SK-N-SH (cell line): ENCODE data around the gene NLGN1. TPM values are rescaled to one million over a fixed set of nuclear protein-coding genes. Genes with fewer than 3 reads are reported as not detected.
A peak's percentile ranks its signal among the peaks of the same experiment; 100 is the strongest.

Source experiments
- CTCF ChIA-PET: fragments of 300-600, 350-600 bp; formaldehyde crosslinking; extraction: SDS; loops from one replicate; lab custom pipeline; 2021; lab: Yijun Ruan, JAX
- POLR2A ChIA-PET: fragments of 350-600 bp; sonication (Branson Sonifier 250); formaldehyde crosslinking; extraction: SDS; loops from one replicate; lab custom pipeline; 2020; ENCODE audit warnings: antibody characterized with exemption, inconsistent platforms; lab: Yijun Ruan, JAX
- DNase-seq: peaks from one replicate; pipeline ENCODE4 v3.0.0; 2012
- H2AFZ ChIP-seq: fragments of 200-600 bp; sonication (generic); 2 replicates; pipeline ENCODE4 v1.8.1; 2016; ENCODE audit warnings: antibody characterized with exemption, mild to moderate bottlenecking, low read depth
- H3F3A ChIP-seq: fragments of 200-600 bp; sonication (generic); replicated peaks from 2 replicates; pipeline ENCODE3; 2016; ENCODE audit warnings: antibody characterized with exemption, mild to moderate bottlenecking; ENCODE audit not compliant: insufficient read depth
- H3K27ac ChIP-seq, 2 experiments: fragments of 200-500 bp in 1 of 2; fragments of 200-600 bp in 1 of 2; sonication (Bioruptor generic) in 1 of 2; sonication (generic), shearing (Covaris generic) in 1 of 2; 2 replicates each; pipeline versions ENCODE4 v1.5.1 to v1.6.1; 2014 to 2016; ENCODE audit warnings: low read depth in 2 of 2, inconsistent platforms in 1 of 2, low read length in 1 of 2, mild to moderate bottlenecking in 1 of 2, mixed read lengths in 1 of 2
- H3K27me3 ChIP-seq: fragments of 200-600 bp; sonication (generic), shearing (Covaris generic); 2 replicates; pipeline ENCODE4 v1.6.1; 2016; ENCODE audit warnings: mixed run types; ENCODE audit not compliant: insufficient read depth
- H3K36me3 ChIP-seq, 2 experiments: fragments of 200-500 bp in 1 of 2; fragments of 200-600 bp in 1 of 2; sonication (Bioruptor generic) in 1 of 2; sonication (generic) in 1 of 2; replicated peaks in 1 of 2; 2 replicates each; pipeline versions ENCODE3 to v1.5.1; 2014 to 2016; ENCODE audit warnings: low read length in 1 of 2, mild to moderate bottlenecking in 1 of 2; ENCODE audit not compliant: insufficient read depth in 2 of 2, control insufficient read depth in 1 of 2
- H3K4me1 ChIP-seq, 2 experiments: fragments of 200-500 bp in 1 of 2; fragments of 200-600 bp in 1 of 2; sonication (Bioruptor generic) in 1 of 2; sonication (generic), shearing (Covaris generic) in 1 of 2; 2 replicates each; pipeline versions ENCODE4 v1.5.1 to v1.6.1; 2014 to 2016; ENCODE audit warnings: low read depth in 1 of 2, low read length in 1 of 2, mixed run types in 1 of 2; ENCODE audit not compliant: insufficient read depth in 2 of 2, control insufficient read depth in 1 of 2
- H3K4me2 ChIP-seq: fragments of 200-600 bp; sonication (generic), shearing (Covaris generic); 2 replicates; pipeline ENCODE4 v1.6.1; 2017; ENCODE audit warnings: mixed run types
- H3K4me3 ChIP-seq, 2 experiments: fragments of 200-500 bp in 1 of 2; fragments of 200-600 bp in 1 of 2; sonication (Bioruptor generic) in 1 of 2; sonication (generic), shearing (Covaris generic) in 1 of 2; 2 replicates each; pipeline versions ENCODE4 v1.5.1 to v1.8.1; 2014 to 2016; ENCODE audit warnings: low read depth in 2 of 2, inconsistent platforms in 1 of 2, low read length in 1 of 2, mild to moderate bottlenecking in 1 of 2, mixed read lengths in 1 of 2, moderate library complexity in 1 of 2
- H3K79me2 ChIP-seq: fragments of 200-600 bp; sonication (generic); 2 replicates; pipeline ENCODE4 v1.8.1; 2017; ENCODE audit warnings: mild to moderate bottlenecking; ENCODE audit not compliant: insufficient read depth
- H3K9ac ChIP-seq: fragments of 200-600 bp; sonication (generic); 2 replicates; pipeline ENCODE4 v1.6.1; 2017; ENCODE audit warnings: mixed run types
- H3K9me2 ChIP-seq: fragments of 200-600 bp; sonication (generic); 2 replicates; pipeline ENCODE4 v1.6.1; 2017; ENCODE audit warnings: mixed run types
- H3K9me3 ChIP-seq: fragments of 200-600 bp; sonication (generic); 2 replicates; pipeline ENCODE4 v1.6.1; 2017; ENCODE audit warnings: mixed run types, mild to moderate bottlenecking, moderate library complexity
- H4K20me1 ChIP-seq: fragments of 200-600 bp; sonication (generic); 2 replicates; pipeline ENCODE4 v1.6.1; 2017; ENCODE audit warnings: mild to moderate bottlenecking, mixed run types; ENCODE audit not compliant: insufficient read depth
- EZH2phosphoT487 ChIP-seq: fragments of 200-600 bp; sonication (generic); IDR thresholded peaks from 2 replicates; pipeline ENCODE4 v1.6.1; 2017; ENCODE audit warnings: low read depth, mixed run types, mild to moderate bottlenecking, antibody characterized with exemption, moderate library complexity, borderline replicate concordance
- FOSL2 ChIP-seq: IDR thresholded peaks from 2 replicates; pipeline ENCODE4 v1.4.0; 2012; ENCODE audit warnings: low read depth, mild to moderate bottlenecking, moderate library complexity, borderline replicate concordance
- FOXJ3 ChIP-seq: sonication (generic); formaldehyde crosslinking; IDR thresholded peaks from 2 replicates; pipeline ENCODE4 v1.5.1; 2020; ENCODE audit warnings: mild to moderate bottlenecking, missing genetic modification reagents
- GABPA ChIP-seq: IDR thresholded peaks from 2 replicates; pipeline ENCODE4 v1.4.0; 2012; ENCODE audit warnings: low read depth, mild to moderate bottlenecking
- JUND ChIP-seq: IDR thresholded peaks from 2 replicates; pipeline ENCODE4 v1.4.0; 2012
- MXI1 ChIP-seq: IDR thresholded peaks from 2 replicates; pipeline ENCODE4 v1.6.1; 2012; ENCODE audit warnings: mild to moderate bottlenecking, low read depth, low read length, improper control_type of control experiment
- NRF1 ChIP-seq: IDR thresholded peaks from 2 replicates; pipeline ENCODE4 v1.6.1; 2012; ENCODE audit warnings: low read depth, mild to moderate bottlenecking, low read length
- POLR2AphosphoS5 ChIP-seq: IDR thresholded peaks from 2 replicates; pipeline ENCODE4 v1.6.1; 2012; ENCODE audit warnings: low read depth, low read length
- RAD21 ChIP-seq: IDR thresholded peaks from 2 replicates; pipeline ENCODE4 v1.6.1; 2012; ENCODE audit warnings: mild to moderate bottlenecking, low read length
- RCOR1 ChIP-seq: fragments of 150-350 bp; IDR thresholded peaks from 2 replicates; pipeline ENCODE4 v1.6.1; 2017; ENCODE audit warnings: antibody characterized with exemption, low read length
- RFX5 ChIP-seq: IDR thresholded peaks from 2 replicates; pipeline ENCODE4 v1.6.1; 2012; ENCODE audit warnings: mild to moderate bottlenecking, improper control_type of control experiment, low read length
- RXRA ChIP-seq: IDR thresholded peaks from 2 replicates; pipeline ENCODE4 v1.4.0; 2012; ENCODE audit warnings: low read depth, mild to moderate bottlenecking, borderline replicate concordance
- SIN3A ChIP-seq: IDR thresholded peaks from 2 replicates; pipeline ENCODE4 v1.6.1; 2012; ENCODE audit warnings: low read depth, mild to moderate bottlenecking, low read length, moderate library complexity, borderline replicate concordance
- SMC3 ChIP-seq: IDR thresholded peaks from 2 replicates; pipeline ENCODE4 v1.6.1; 2012; ENCODE audit warnings: low read depth, low read length, improper control_type of control experiment
- TAF1 ChIP-seq: IDR thresholded peaks from 2 replicates; pipeline ENCODE4 v1.6.1; 2012; ENCODE audit warnings: low read depth, mild to moderate bottlenecking, low read length, moderate library complexity, borderline replicate concordance
- TCF12 ChIP-seq: IDR thresholded peaks from 2 replicates; pipeline ENCODE4 v1.4.0; 2012
- TEAD4 ChIP-seq: IDR thresholded peaks from 2 replicates; pipeline ENCODE4 v1.4.0; 2012; ENCODE audit warnings: mild to moderate bottlenecking, borderline replicate concordance; ENCODE audit not compliant: insufficient read depth
- WGBS: methylation state at CpG from one replicate; pipeline ENCODE4 v1.1.6; 2017; ENCODE audit warnings: low lambda C conversion rate; 5-methylcytosine and 5-hydroxymethylcytosine counted together
- polyA plus RNA-seq, 3 experiments: library from polyadenylated mRNA; depleted of rRNA; stranded (reverse); fragments of >200 nt; gene quantifications; 2 replicates each; pipeline ENCODE4 v1.2.3, GENCODE V29; 2012
- TF ChIP-seq, protein P1 (sequence below): IDR thresholded peaks from 2 replicates; pipeline ENCODE4 v1.4.0; 2012; ENCODE audit warnings: low read depth
- TF ChIP-seq, protein P2 (sequence below): IDR thresholded peaks from 2 replicates; pipeline ENCODE4 v1.4.0; 2012; ENCODE audit warnings: low read depth, borderline replicate concordance
- TF ChIP-seq, protein P3 (sequence below): IDR thresholded peaks from 2 replicates; pipeline ENCODE4; 2012
- TF ChIP-seq, protein P4 (sequence below): fragments of 150-350 bp; IDR thresholded peaks from 2 replicates; pipeline ENCODE4 v1.6.1; 2017; ENCODE audit warnings: antibody characterized with exemption, low read length, low read depth, borderline replicate concordance

The NLGN1 gene
- polyA plus RNA-seq, 1 of the 3 experiments (the other 2 are of a cell fraction), result 1.5 TPM

DNA sequence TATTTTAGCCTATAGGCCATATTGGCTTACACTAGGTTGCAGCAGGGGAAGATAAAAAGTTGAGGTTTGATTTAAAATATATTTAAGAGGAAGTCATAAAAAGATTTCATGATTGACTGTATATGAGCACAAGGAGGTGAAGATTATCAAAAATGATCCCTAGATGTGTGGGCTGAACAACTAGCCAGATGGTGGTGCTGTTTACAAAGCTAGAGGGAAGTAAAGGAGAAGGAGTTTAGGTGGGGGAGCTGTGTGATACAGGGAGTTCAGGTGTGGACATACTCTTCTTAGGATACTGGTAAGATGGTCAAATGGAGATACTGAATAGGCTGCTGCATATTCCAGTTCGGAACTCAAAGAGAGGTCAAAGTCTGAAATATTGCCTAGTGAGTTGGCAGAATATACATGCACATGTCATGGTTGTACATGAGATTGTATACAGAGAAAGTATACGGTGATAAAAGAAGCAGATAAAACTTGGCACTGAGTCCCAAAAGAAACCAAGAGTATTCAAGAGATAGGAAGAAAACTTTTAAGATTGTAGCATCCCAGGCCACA, 727.8 kb downstream of the NLGN1 start (continued):
- TF ChIP-seq, protein P1, sequence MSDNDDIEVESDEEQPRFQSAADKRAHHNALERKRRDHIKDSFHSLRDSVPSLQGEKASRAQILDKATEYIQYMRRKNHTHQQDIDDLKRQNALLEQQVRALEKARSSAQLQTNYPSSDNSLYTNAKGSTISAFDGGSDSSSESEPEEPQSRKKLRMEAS, result no peak
- TF ChIP-seq TEAD4 (no peak), POLR2AphosphoS5 (no peak), FOSL2 (no peak), RAD21 (peak; percentile 92)
- TF ChIP-seq, protein P2, sequence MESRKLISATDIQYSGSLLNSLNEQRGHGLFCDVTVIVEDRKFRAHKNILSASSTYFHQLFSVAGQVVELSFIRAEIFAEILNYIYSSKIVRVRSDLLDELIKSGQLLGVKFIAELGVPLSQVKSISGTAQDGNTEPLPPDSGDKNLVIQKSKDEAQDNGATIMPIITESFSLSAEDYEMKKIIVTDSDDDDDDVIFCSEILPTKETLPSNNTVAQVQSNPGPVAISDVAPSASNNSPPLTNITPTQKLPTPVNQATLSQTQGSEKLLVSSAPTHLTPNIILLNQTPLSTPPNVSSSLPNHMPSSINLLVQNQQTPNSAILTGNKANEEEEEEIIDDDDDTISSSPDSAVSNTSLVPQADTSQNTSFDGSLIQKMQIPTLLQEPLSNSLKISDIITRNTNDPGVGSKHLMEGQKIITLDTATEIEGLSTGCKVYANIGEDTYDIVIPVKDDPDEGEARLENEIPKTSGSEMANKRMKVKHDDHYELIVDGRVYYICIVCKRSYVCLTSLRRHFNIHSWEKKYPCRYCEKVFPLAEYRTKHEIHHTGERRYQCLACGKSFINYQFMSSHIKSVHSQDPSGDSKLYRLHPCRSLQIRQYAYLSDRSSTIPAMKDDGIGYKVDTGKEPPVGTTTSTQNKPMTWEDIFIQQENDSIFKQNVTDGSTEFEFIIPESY, result no peak

DNA sequence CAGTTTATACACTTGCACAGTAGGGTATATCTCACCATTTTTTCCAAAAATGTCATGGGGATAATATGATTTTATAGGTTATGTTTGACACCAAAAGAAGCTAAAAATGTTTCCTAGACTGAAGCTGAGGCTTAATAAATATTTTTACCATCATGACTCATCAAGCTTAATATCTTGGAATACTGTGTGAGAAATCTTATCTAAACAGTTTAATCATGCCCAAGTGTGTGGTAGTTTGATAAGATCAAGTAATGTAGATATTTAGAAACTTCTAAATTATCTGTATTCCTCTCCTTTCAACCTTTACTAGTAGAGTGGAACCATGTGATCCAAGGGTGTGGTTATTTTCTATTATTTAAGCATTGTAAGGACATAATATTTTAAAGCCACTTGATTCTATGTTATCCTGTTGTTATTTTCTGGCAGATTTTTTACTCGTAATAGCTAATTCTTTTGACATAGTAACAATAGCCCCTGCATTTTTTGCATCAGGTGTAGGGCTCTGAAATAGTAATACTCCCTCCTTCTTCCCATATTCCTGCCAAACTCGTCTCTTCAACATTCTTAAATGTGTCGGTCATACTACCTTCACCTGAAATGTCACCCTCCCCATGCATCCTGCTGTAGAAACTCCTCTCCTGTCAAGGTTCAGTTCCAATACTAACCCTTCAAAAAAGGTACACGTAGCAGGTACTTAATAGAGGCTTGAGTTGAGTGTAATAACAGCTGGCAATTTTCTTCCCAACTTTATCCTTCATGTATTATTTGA, 729.6 kb downstream of the NLGN1 start:
- H3K4me1 ChIP-seq, result peaks cover 0 to 13% of the 10 kb centered on the region in 2 experiments; a peak in 2 of 4 replicates
- no peaks in the 10 kb centered on the region for H3K27me3 ChIP-seq
- H3K9me3 ChIP-seq, result no peaks in the 10 kb centered on the region
- no peaks in the 10 kb centered on the region for H3K9me2 ChIP-seq
- no peaks in the 10 kb centered on the region for H4K20me1 ChIP-seq
- POLR2A ChIA-PET, result no interaction called here
- H3F3A ChIP-seq, result no peaks in the 10 kb centered on the region
- no peaks in the 10 kb centered on the region for H3K36me3 ChIP-seq
- no peak overlapping the region for H3K9ac ChIP-seq
- no peak for TF ChIP-seq MXI1
- TF ChIP-seq TCF12, result peak; percentile 7; the same call in 1 of the 2 replicates
- TF ChIP-seq FOSL2, result peak; percentile 16; the same call in 1 of the 2 replicates
- TF ChIP-seq, protein P3, sequence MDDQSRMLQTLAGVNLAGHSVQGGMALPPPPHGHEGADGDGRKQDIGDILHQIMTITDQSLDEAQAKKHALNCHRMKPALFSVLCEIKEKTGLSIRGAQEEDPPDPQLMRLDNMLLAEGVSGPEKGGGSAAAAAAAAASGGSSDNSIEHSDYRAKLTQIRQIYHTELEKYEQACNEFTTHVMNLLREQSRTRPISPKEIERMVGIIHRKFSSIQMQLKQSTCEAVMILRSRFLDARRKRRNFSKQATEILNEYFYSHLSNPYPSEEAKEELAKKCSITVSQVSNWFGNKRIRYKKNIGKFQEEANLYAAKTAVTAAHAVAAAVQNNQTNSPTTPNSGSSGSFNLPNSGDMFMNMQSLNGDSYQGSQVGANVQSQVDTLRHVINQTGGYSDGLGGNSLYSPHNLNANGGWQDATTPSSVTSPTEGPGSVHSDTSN, result no peak
- TF ChIP-seq JUND, result peak; percentile 41
- H3K79me2 ChIP-seq, result no peaks in the 10 kb centered on the region
- H3K4me3 ChIP-seq, result no peak overlapping the region
- no peak overlapping the region for H3K4me2 ChIP-seq
- H2AFZ ChIP-seq, result 0 out of 2 replicates have a peak overlapping the region, but pooled peaks have one; percentile 24
- 90% methylated on average over 4 of the region's 4 CpGs for WGBS
- peak overlapping the region in 1 of 2 experiments; percentile 11; a peak in 1 of 4 replicates for H3K27ac ChIP-seq
- DNase-seq, result no peak
- CTCF ChIA-PET, result no interaction called here

DNA sequence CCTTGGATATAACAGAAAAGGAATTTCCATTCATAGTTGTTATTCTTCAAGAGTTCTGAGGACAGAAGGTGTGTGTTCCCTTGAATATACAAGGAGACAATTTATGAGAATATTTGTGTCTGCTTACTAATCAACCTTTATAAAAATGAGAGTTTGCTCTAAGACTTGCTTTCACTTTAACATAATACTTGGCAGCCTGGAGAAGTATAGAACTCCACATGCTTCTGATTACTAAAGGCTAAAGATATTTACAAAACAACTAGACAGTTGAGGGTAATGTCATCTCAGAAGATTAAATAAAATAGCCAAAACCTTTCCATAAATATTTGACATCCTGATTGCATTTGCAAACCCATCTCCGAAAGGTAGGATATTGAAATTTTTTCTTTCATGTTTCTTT, 734.5 kb downstream of the NLGN1 start:
- ChIA-PET CTCF (no interaction called here), POLR2A (no interaction called here)
- Histone ChIP-seq H3K9me3 (no peaks in the 10 kb centered on the region), H4K20me1 (no peaks in the 10 kb centered on the region), H3K4me2 (no peak overlapping the region), H2AFZ (no peak overlapping the region), H3K9me2 (no peaks in the 10 kb centered on the region), H3K36me3 (no peaks in the 10 kb centered on the region), H3F3A (no peaks in the 10 kb centered on the region), H3K9ac (no peak overlapping the region), H3K27ac (no peak overlapping the region), H3K4me3 (no peak overlapping the region), H3K79me2 (no peaks in the 10 kb centered on the region), H3K27me3 (no peaks in the 10 kb centered on the region), H3K4me1 (peaks cover 0 to 10% of the 10 kb centered on the region in 2 experiments; a peak in 2 of 4 replicates)
- DNase-seq, result no peak
- 90% methylated on average over 1 of the region's 1 CpG for WGBS
- no peak for TF ChIP-seq TAF1
- TF ChIP-seq SMC3, result no peak
- TF ChIP-seq EZH2phosphoT487, result no peak
- TF ChIP-seq FOXJ3 (CRISPR knock-in tag), result no peak
- TF ChIP-seq, protein P1, result no peak
- TF ChIP-seq TCF12, result no peak
- no peak for TF ChIP-seq GABPA
- no peak for TF ChIP-seq SIN3A
- no peak for TF ChIP-seq RFX5
- TF ChIP-seq, protein P4, sequence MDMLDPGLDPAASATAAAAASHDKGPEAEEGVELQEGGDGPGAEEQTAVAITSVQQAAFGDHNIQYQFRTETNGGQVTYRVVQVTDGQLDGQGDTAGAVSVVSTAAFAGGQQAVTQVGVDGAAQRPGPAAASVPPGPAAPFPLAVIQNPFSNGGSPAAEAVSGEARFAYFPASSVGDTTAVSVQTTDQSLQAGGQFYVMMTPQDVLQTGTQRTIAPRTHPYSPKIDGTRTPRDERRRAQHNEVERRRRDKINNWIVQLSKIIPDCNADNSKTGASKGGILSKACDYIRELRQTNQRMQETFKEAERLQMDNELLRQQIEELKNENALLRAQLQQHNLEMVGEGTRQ, result no peak
- TF ChIP-seq MXI1, result no peak
- TF ChIP-seq NRF1, result no peak
- no peak for TF ChIP-seq RXRA
- TF ChIP-seq RCOR1, result no peak
